ENCODE data around the gene GPC6.

The GPC6 gene

GRCh38 chr13:93230261-93230855 lies 3.8 kb downstream of the GPC6 start:
- DNase-seq (ENCODE audit: low read depth in 2 of 2), result no peak

- DNase-seq (ENCODE audit: low read depth in 2 of 2), result no peak
These were observed 5.3 kb downstream of the GPC6 start for GRCh38 chr13:93231867-93232266.

DNA sequence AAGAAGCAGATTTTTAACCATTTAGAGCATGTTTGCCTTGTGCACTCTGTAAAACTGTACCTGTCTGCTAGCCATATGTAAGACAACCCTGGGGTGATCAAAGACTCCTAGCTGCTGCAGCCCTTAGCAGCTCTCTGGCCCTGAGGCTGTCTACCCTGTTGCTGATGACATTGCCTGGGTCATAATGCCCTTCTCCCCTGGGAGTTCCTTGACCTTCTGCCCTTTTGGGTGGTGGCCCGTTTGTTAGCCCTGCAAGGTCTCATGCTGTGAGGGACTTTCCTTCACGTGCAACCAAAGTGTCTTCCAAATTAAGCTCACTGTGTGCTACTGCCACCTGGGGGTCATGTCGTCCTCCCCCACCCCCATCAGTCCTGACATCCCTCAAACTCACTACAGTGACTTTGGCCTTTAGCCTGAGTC lies 7.4 kb downstream of the GPC6 start:
- no peak for DNase-seq (ENCODE audit: low read depth in 2 of 2)

DNA sequence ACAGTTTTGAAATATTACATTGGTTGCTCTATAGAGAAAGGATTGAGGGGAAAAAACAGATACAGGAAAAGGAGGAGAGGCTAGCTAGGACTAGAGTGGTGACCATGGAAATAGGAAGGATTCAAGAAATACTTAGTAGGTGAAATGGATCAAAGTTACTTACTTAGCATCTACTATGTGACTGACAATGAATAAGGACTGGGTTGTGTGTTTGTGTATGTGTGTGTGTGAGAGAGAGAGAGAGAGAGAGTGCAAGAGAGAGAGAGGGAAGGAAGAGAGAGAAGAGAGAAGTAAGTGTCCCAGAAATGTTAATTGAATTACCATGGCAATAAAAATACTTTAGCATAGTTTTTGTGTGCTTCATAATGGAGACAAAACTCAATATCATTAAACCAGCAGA lies 7.9 kb downstream of the GPC6 start:
- no peak for DNase-seq (ENCODE audit: low read depth in 2 of 2)

- DNase-seq (ENCODE audit: low read depth in 2 of 2), result no peak
These were observed 8.8 kb downstream of the GPC6 start for GRCh38 chr13:93235258-93236015.

DNA sequence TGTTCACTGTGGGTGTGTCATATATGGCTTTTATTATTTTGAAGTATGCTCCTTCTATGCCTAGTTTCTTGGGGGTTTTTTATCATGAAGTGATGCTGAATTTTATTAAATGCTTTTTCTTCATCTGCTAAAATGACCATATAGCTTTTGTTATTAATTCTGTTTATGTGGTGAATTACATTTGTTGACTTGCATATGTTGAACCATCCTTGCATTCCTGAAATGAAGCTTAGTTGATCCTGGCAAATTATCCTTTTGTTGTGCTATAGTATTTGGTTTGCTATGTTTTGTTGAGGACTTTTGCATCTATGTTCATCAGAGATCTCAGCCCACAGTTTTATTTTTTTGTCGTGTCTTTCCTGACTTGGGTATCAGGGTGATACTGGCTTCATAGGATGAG lies 12.1 kb downstream of the GPC6 start:
- no peak for DNase-seq (ENCODE audit: low read depth in 2 of 2)

GRCh38 chr13:93243375-93244063 lies 16.9 kb downstream of the GPC6 start:
- DNase-seq (ENCODE audit: low read depth in 2 of 2), result no peak

- no peak for DNase-seq (ENCODE audit: low read depth in 2 of 2)
These were observed 17.7 kb downstream of the GPC6 start for GRCh38 chr13:93244141-93244917.

DNA sequence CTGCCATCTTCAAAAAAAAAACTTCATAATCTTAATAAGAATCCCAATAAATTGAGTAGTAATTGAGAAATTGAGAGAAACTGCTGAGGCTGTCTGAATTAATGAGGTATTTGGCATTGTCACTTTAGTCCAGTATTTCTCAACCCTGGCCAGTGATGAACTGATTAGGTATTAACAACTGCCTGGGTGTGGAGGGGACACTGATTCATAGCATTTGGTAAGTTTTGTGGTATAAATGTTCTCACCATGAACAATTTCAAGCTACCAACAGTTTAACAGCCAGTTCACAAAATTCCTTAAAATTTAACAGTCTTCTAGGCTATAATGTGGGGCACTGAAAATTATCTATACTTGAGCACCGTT lies 18.3 kb downstream of the GPC6 start:
- no peak for DNase-seq (ENCODE audit: low read depth in 2 of 2)

DNA sequence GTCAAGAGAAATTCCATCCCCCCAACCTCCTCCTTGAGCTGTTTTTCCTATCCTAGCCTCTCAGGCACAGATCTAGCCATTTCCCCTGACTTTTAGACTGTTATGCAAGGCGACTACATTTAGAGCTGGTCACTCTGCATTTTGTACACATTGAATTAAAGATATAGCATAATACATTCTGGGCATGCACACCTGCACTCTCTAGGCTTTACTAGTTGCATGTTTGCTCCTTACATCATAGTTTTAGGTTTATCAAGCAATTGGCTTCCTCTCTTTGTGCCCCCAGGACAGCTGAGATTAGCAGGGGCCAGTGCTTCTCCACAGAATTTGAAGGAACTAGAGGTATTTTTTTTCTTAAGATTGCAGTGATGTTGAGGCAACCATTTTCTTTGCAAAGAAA lies 19.5 kb downstream of the GPC6 start:
- DNase-seq (ENCODE audit: low read depth in 2 of 2), result no peak

GRCh38 chr13:93248627-93249047 lies 22.0 kb downstream of the GPC6 start:
- DNase-seq (ENCODE audit: low read depth in 2 of 2), result no peak

- DNase-seq (ENCODE audit: low read depth in 2 of 2), result no peak
These were observed 23.0 kb downstream of the GPC6 start for GRCh38 chr13:93249364-93250306.

- no peak for DNase-seq (ENCODE audit: low read depth in 2 of 2)
These were observed 28.2 kb downstream of the GPC6 start for GRCh38 chr13:93254775-93255174.

- DNase-seq (ENCODE audit: low read depth in 2 of 2), result no peak
These were observed 30.4 kb downstream of the GPC6 start for GRCh38 chr13:93256998-93257397.

GRCh38 chr13:93259527-93260080 lies 33.0 kb downstream of the GPC6 start:
- DNase-seq (ENCODE audit: low read depth in 2 of 2), result no peak

GRCh38 chr13:93260591-93260990 lies 34.0 kb downstream of the GPC6 start:
- no peak for DNase-seq (ENCODE audit: low read depth in 2 of 2)

GRCh38 chr13:93262729-93263345 lies 36.2 kb downstream of the GPC6 start:
- DNase-seq (ENCODE audit: low read depth in 2 of 2), result no peak

- no peak for DNase-seq (ENCODE audit: low read depth in 2 of 2)
These were observed 38.3 kb downstream of the GPC6 start for GRCh38 chr13:93264876-93265275.

- no peak for DNase-seq (ENCODE audit: low read depth in 2 of 2)
These were observed 39.2 kb downstream of the GPC6 start for GRCh38 chr13:93265800-93266199.

DNA sequence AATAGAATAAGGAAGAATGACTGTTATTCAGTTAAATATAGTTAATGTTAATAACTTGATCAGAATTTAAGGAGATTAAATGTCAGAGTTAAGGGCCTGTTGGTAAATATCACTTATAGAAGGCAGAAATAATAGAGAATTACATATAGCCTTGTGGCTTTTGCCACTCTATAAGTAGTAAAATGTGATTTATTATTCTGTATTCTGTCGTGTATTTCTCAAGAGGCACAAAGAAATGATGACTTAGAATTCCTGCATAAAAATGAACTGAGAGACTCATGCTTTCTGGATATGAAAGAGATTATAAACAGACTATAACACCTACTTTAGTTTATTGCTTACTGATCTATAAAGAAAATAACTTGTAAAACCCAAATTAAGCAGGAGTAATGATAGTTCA lies 40.1 kb downstream of the GPC6 start:
- no peak for DNase-seq (ENCODE audit: low read depth in 2 of 2)
